SK-N-SH (cell line): ENCODE measurements around the gene TTC21B.

Experiments used
- ELF1 ChIP-seq: IDR thresholded peaks from 2 replicates; pipeline ENCODE4 v1.4.0; 2012
- FOXJ3 ChIP-seq: sonication (generic); formaldehyde crosslinking; IDR thresholded peaks from 2 replicates; pipeline ENCODE4 v1.5.1; 2020; ENCODE audit warnings: mild to moderate bottlenecking, missing genetic modification reagents
- MXI1 ChIP-seq: IDR thresholded peaks from 2 replicates; pipeline ENCODE4 v1.6.1; 2012; ENCODE audit warnings: mild to moderate bottlenecking, low read depth, low read length, improper control_type of control experiment
- RAD21 ChIP-seq: IDR thresholded peaks from 2 replicates; pipeline ENCODE4 v1.6.1; 2012; ENCODE audit warnings: mild to moderate bottlenecking, low read length
- RFX5 ChIP-seq: IDR thresholded peaks from 2 replicates; pipeline ENCODE4 v1.6.1; 2012; ENCODE audit warnings: mild to moderate bottlenecking, improper control_type of control experiment, low read length
- TF ChIP-seq, protein P1 (sequence below): IDR thresholded peaks from 2 replicates; pipeline ENCODE4 v1.6.1; 2012; ENCODE audit warnings: mild to moderate bottlenecking, low read depth, low read length, moderate library complexity
- TF ChIP-seq, protein P2 (sequence below): fragments of 200-600 bp; sonication (generic); IDR thresholded peaks from 2 replicates; pipeline ENCODE4 v1.6.1; 2017; ENCODE audit warnings: antibody characterized with exemption, mild to moderate bottlenecking, moderate library complexity
- TF ChIP-seq, protein P3 (sequence below): fragments of 150-350 bp; IDR thresholded peaks from 2 replicates; pipeline ENCODE4 v1.6.1; 2017; ENCODE audit warnings: antibody characterized with exemption, low read length, low read depth, borderline replicate concordance
- TF ChIP-seq, protein P4 (sequence below): IDR thresholded peaks from 2 replicates; pipeline ENCODE4 v1.4.0; 2012; ENCODE audit warnings: low read depth

DNA sequence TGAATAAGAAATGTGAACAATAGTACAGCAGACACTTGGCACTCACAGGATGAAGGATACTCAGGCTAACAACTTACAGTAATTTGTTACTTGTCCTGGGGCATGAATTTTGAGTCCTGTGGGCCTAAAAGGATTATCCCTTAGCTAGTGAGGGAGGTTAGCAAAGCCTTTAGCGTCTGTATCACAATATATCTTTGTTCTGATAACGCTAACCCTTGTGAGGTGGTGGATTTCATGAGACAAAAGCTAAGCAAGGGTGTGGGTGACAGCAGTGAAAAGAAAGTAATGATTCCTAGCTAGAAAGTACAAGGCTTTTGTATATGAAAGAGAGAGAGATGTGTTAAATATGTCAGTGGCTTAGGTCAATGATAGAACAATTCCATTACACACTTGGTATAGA lies 46.8 kb upstream of the TTC21B start:
- TF ChIP-seq, protein P1, sequence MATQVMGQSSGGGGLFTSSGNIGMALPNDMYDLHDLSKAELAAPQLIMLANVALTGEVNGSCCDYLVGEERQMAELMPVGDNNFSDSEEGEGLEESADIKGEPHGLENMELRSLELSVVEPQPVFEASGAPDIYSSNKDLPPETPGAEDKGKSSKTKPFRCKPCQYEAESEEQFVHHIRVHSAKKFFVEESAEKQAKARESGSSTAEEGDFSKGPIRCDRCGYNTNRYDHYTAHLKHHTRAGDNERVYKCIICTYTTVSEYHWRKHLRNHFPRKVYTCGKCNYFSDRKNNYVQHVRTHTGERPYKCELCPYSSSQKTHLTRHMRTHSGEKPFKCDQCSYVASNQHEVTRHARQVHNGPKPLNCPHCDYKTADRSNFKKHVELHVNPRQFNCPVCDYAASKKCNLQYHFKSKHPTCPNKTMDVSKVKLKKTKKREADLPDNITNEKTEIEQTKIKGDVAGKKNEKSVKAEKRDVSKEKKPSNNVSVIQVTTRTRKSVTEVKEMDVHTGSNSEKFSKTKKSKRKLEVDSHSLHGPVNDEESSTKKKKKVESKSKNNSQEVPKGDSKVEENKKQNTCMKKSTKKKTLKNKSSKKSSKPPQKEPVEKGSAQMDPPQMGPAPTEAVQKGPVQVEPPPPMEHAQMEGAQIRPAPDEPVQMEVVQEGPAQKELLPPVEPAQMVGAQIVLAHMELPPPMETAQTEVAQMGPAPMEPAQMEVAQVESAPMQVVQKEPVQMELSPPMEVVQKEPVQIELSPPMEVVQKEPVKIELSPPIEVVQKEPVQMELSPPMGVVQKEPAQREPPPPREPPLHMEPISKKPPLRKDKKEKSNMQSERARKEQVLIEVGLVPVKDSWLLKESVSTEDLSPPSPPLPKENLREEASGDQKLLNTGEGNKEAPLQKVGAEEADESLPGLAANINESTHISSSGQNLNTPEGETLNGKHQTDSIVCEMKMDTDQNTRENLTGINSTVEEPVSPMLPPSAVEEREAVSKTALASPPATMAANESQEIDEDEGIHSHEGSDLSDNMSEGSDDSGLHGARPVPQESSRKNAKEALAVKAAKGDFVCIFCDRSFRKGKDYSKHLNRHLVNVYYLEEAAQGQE, result no peak
- TF ChIP-seq, protein P2, sequence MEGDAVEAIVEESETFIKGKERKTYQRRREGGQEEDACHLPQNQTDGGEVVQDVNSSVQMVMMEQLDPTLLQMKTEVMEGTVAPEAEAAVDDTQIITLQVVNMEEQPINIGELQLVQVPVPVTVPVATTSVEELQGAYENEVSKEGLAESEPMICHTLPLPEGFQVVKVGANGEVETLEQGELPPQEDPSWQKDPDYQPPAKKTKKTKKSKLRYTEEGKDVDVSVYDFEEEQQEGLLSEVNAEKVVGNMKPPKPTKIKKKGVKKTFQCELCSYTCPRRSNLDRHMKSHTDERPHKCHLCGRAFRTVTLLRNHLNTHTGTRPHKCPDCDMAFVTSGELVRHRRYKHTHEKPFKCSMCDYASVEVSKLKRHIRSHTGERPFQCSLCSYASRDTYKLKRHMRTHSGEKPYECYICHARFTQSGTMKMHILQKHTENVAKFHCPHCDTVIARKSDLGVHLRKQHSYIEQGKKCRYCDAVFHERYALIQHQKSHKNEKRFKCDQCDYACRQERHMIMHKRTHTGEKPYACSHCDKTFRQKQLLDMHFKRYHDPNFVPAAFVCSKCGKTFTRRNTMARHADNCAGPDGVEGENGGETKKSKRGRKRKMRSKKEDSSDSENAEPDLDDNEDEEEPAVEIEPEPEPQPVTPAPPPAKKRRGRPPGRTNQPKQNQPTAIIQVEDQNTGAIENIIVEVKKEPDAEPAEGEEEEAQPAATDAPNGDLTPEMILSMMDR, result no peak
- TF ChIP-seq RAD21, result no peak
- no peak for TF ChIP-seq MXI1
- TF ChIP-seq, protein P3, sequence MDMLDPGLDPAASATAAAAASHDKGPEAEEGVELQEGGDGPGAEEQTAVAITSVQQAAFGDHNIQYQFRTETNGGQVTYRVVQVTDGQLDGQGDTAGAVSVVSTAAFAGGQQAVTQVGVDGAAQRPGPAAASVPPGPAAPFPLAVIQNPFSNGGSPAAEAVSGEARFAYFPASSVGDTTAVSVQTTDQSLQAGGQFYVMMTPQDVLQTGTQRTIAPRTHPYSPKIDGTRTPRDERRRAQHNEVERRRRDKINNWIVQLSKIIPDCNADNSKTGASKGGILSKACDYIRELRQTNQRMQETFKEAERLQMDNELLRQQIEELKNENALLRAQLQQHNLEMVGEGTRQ, result no peak
- no peak for TF ChIP-seq FOXJ3
- TF ChIP-seq, protein P4, sequence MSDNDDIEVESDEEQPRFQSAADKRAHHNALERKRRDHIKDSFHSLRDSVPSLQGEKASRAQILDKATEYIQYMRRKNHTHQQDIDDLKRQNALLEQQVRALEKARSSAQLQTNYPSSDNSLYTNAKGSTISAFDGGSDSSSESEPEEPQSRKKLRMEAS, result no peak
- no peak for TF ChIP-seq RFX5
- no peak for TF ChIP-seq ELF1
